DND-41 (cell line): ENCODE results near the gene ACER3.
"Not testable (repeated sequence)": the region's sequence is repeated elsewhere in the genome, so short reads cannot be mapped to it uniquely, and the experiment has no call there.

Source experiments
- ATAC-seq: fragments of 200-7000 bp; cut with Tn5 transposase; 3 replicates; pipeline ENCODE4 v1.9.1; 2021; ENCODE audit warnings: low read depth; ENCODE audit not compliant: insufficient read depth
- DNase-seq: peaks from one replicate; pipeline ENCODE4 v3.0.0-alpha.2; 2020
- H2AFZ ChIP-seq: 2 replicates; pipeline ENCODE4 v1.6.0; 2012; ENCODE audit warnings: low read depth, low read length
- H3K27ac ChIP-seq: 2 replicates; pipeline ENCODE4 v1.5.1; 2012; ENCODE audit warnings: low read length, inconsistent platforms
- H3K27me3 ChIP-seq: fragments of 200-600 bp; sonication (generic); 2 replicates; pipeline ENCODE4 v1.6.0; 2012; ENCODE audit warnings: low read length, mild to moderate bottlenecking, inconsistent platforms; ENCODE audit not compliant: insufficient read depth, poor library complexity
- H3K36me3 ChIP-seq: 2 replicates; pipeline ENCODE4 v1.5.1; 2012; ENCODE audit warnings: low read length, inconsistent platforms; ENCODE audit not compliant: insufficient read depth
- H3K4me1 ChIP-seq: 2 replicates; pipeline ENCODE4 v1.5.1; 2012; ENCODE audit warnings: mild to moderate bottlenecking, low read length; ENCODE audit not compliant: insufficient read depth
- H3K4me2 ChIP-seq: 2 replicates; pipeline ENCODE4 v1.6.0; 2012; ENCODE audit warnings: mild to moderate bottlenecking, moderate library complexity, low read length, inconsistent platforms; ENCODE audit not compliant: insufficient read depth
- H3K4me3 ChIP-seq, 2 experiments: fragments of 200-600 bp in 1 of 2; shearing (Covaris generic) in 1 of 2; 2 replicates each; pipeline ENCODE4 v1.5.1; 2012 to 2016; ENCODE audit warnings: inconsistent platforms in 2 of 2, low read length in 2 of 2, mild to moderate bottlenecking in 2 of 2, low read depth in 1 of 2, moderate library complexity in 1 of 2
- H3K79me2 ChIP-seq: 2 replicates; pipeline ENCODE4 v1.6.0; 2012; ENCODE audit warnings: low read length, inconsistent platforms; ENCODE audit not compliant: insufficient read depth
- H3K9ac ChIP-seq: 2 replicates; pipeline ENCODE4 v1.6.0; 2012; ENCODE audit warnings: low read depth, mild to moderate bottlenecking, inconsistent platforms, low read length, moderate library complexity
- H3K9me3 ChIP-seq: 2 replicates; pipeline ENCODE4 v1.5.1; 2012; ENCODE audit warnings: low read length, moderate library complexity, mild to moderate bottlenecking, inconsistent platforms; ENCODE audit not compliant: insufficient read depth, severe bottlenecking
- H4K20me1 ChIP-seq: 2 replicates; pipeline ENCODE4 v1.6.0; 2012; ENCODE audit warnings: low read length; ENCODE audit not compliant: insufficient read depth
- CTCF ChIP-seq: IDR thresholded peaks from 2 replicates; pipeline ENCODE4 v1.5.1; 2012; ENCODE audit warnings: borderline replicate concordance, low read length, moderate library complexity, mild to moderate bottlenecking; ENCODE audit not compliant: poor library complexity, severe bottlenecking; ENCODE audit errors: extremely low read depth
- EZH2 ChIP-seq: IDR thresholded peaks from 3 replicates; pipeline ENCODE4 v1.6.1; 2012; ENCODE audit warnings: borderline replicate concordance, low read depth, mild to moderate bottlenecking, moderate library complexity, low read length, inconsistent platforms; ENCODE audit not compliant: severe bottlenecking

Gene ACER3

GRCh38 chr11:76850815-76851214, 9.9 kb upstream of the ACER3 start:
- no peak overlapping the region for H3K9ac ChIP-seq
- no peaks in the 10 kb centered on the region for H3K4me1 ChIP-seq
- no peaks in the 10 kb centered on the region for H3K79me2 ChIP-seq
- H4K20me1 ChIP-seq, result no peaks in the 10 kb centered on the region
- H3K4me3 ChIP-seq, result no peak overlapping the region
- ATAC-seq (no peak), DNase-seq (no peak)
- peaks cover 5% of the 10 kb centered on the region for H3K27me3 ChIP-seq
- no peak overlapping the region for H3K4me2 ChIP-seq
- H3K27ac ChIP-seq, result no peak overlapping the region
- TF ChIP-seq CTCF, result no peak
- TF ChIP-seq EZH2, result no peak
- H2AFZ ChIP-seq, result no peak overlapping the region
- no peaks in the 10 kb centered on the region for H3K36me3 ChIP-seq
- H3K9me3 ChIP-seq, result no peaks in the 10 kb centered on the region

GRCh38 chr11:76854709-76855108, 6.0 kb upstream of the ACER3 start:
- H3K79me2 ChIP-seq, result no peaks in the 10 kb centered on the region
- no peak for TF ChIP-seq EZH2
- no peak for TF ChIP-seq CTCF
- H3K4me2 ChIP-seq, result no peak overlapping the region
- no peak overlapping the region for H3K9ac ChIP-seq
- no peaks in the 10 kb centered on the region for H3K27me3 ChIP-seq
- H3K36me3 ChIP-seq, result no peaks in the 10 kb centered on the region
- ATAC-seq (peak; percentile 50; the same call in 2 of the 3 replicates), DNase-seq (no peak)
- H4K20me1 ChIP-seq, result no peaks in the 10 kb centered on the region
- H3K9me3 ChIP-seq, result no peaks in the 10 kb centered on the region
- H3K4me3 ChIP-seq, result no peak overlapping the region
- no peak overlapping the region for H3K27ac ChIP-seq
- H3K4me1 ChIP-seq, result no peaks in the 10 kb centered on the region
- no peak overlapping the region for H2AFZ ChIP-seq

GRCh38 chr11:76855670-76856069, 5.0 kb upstream of the ACER3 start:
- not testable (repeated sequence) for H2AFZ ChIP-seq, ATAC-seq

GRCh38 chr11:76856106-76856505, 4.6 kb upstream of the ACER3 start:
- no peak for ATAC-seq
- no peak overlapping the region for H2AFZ ChIP-seq
- peaks cover 9% of the 10 kb centered on the region for H3K4me1 ChIP-seq
- no peak overlapping the region for H3K4me3 ChIP-seq
- no peak overlapping the region for H3K9ac ChIP-seq
- TF ChIP-seq EZH2 (no peak), CTCF (no peak)
- H3K27ac ChIP-seq, result no peak overlapping the region
- H3K79me2 ChIP-seq, result peaks cover 2% of the 10 kb centered on the region; the same call in 1 of the 2 replicates
- H3K36me3 ChIP-seq, result no peaks in the 10 kb centered on the region
- H4K20me1 ChIP-seq, result no peaks in the 10 kb centered on the region
- no peaks in the 10 kb centered on the region for H3K27me3 ChIP-seq
- no peak for DNase-seq
- H3K4me2 ChIP-seq, result no peak overlapping the region
- no peaks in the 10 kb centered on the region for H3K9me3 ChIP-seq

More at GRCh38 chr11:76855670-76856069, 5.0 kb upstream of the ACER3 start:
- H3K9ac ChIP-seq, H3K36me3 ChIP-seq, H3K4me1 ChIP-seq, H3K27ac ChIP-seq, DNase-seq, H4K20me1 ChIP-seq, H3K27me3 ChIP-seq, H3K9me3 ChIP-seq, H3K4me3 ChIP-seq, H3K4me2 ChIP-seq, H3K79me2 ChIP-seq: not testable (repeated sequence)
